CD4-positive, alpha-beta T cell treated with Interleukin-10 for 1 hour (primary cell): ENCODE results near the gene SUCLG2.
"Not testable (repeated sequence)": the region's sequence is repeated elsewhere in the genome, so short reads cannot be mapped to it uniquely, and the experiment has no call there.

Experiments used
- DNase-seq: peaks from one replicate; pipeline ENCODE4 v3.0.0-alpha.2; 2020

SUCLG2 gene

GRCh38 chr3:67605377-67605776 is 49.0 kb downstream of the SUCLG2 start:
- no peak for DNase-seq

GRCh38 chr3:67602816-67603215 is 51.6 kb downstream of the SUCLG2 start:
- no peak for DNase-seq

- peak; percentile 28 for DNase-seq
Measured at GRCh38 chr3:67601919-67602608, 52.3 kb downstream of the SUCLG2 start.

GRCh38 chr3:67601385-67601784 is 53.0 kb downstream of the SUCLG2 start:
- no peak for DNase-seq

GRCh38 chr3:67599821-67600220 is 54.6 kb downstream of the SUCLG2 start:
- no peak for DNase-seq

GRCh38 chr3:67598814-67599556 is 55.4 kb downstream of the SUCLG2 start:
- DNase-seq: no peak

GRCh38 chr3:67595424-67595823 is 59.0 kb downstream of the SUCLG2 start:
- DNase-seq: no peak

GRCh38 chr3:67593761-67594234 is 60.6 kb downstream of the SUCLG2 start:
- DNase-seq: peak; percentile 24

GRCh38 chr3:67592057-67592456 is 62.4 kb downstream of the SUCLG2 start:
- DNase-seq: no peak

- DNase-seq: no peak
Measured at GRCh38 chr3:67587811-67588210, 66.6 kb downstream of the SUCLG2 start.

- no peak for DNase-seq
Measured at GRCh38 chr3:67587301-67587700, 67.1 kb downstream of the SUCLG2 start.

- DNase-seq: not testable (repeated sequence)
Measured at GRCh38 chr3:67584608-67585007, 69.8 kb downstream of the SUCLG2 start.

- no peak for DNase-seq
Measured at GRCh38 chr3:67580430-67581000, 73.9 kb downstream of the SUCLG2 start.

GRCh38 chr3:67578416-67578815 is 76.0 kb downstream of the SUCLG2 start:
- DNase-seq: no peak

- no peak for DNase-seq
Measured at GRCh38 chr3:67576441-67576840, 78.0 kb downstream of the SUCLG2 start.

GRCh38 chr3:67569324-67569723 is 85.1 kb downstream of the SUCLG2 start:
- DNase-seq: no peak

- DNase-seq: no peak
Measured at GRCh38 chr3:67567893-67568292, 86.5 kb downstream of the SUCLG2 start.

GRCh38 chr3:67564973-67565372 is 89.4 kb downstream of the SUCLG2 start:
- DNase-seq: no peak

GRCh38 chr3:67564008-67564407 is 90.4 kb downstream of the SUCLG2 start:
- DNase-seq: no peak

- no peak for DNase-seq
Measured at GRCh38 chr3:67561667-67562394, 92.6 kb downstream of the SUCLG2 start.

GRCh38 chr3:67561266-67561665 is 93.1 kb downstream of the SUCLG2 start:
- DNase-seq: no peak

GRCh38 chr3:67559029-67559605 is 95.3 kb downstream of the SUCLG2 start:
- no peak for DNase-seq

GRCh38 chr3:67558426-67558825 is 96.0 kb downstream of the SUCLG2 start:
- DNase-seq: no peak
